ENCODE measurements around the gene TMCC1. TPM values are rescaled to one million over a fixed set of nuclear protein-coding genes. Genes with fewer than 3 reads are reported as not detected.
"Not testable (repeated sequence)": the region's sequence is repeated elsewhere in the genome, so short reads cannot be mapped to it uniquely, and the experiment has no call there.

TMCC1 gene
- total RNA-seq, 1 donor from 2014 or later = 24.9 TPM

GRCh38 chr3:129689036-129689435, 204.5 kb downstream of the TMCC1 start:
- intact Hi-C loops (cut with micrococcal nuclease) = no loop called here

DNA sequence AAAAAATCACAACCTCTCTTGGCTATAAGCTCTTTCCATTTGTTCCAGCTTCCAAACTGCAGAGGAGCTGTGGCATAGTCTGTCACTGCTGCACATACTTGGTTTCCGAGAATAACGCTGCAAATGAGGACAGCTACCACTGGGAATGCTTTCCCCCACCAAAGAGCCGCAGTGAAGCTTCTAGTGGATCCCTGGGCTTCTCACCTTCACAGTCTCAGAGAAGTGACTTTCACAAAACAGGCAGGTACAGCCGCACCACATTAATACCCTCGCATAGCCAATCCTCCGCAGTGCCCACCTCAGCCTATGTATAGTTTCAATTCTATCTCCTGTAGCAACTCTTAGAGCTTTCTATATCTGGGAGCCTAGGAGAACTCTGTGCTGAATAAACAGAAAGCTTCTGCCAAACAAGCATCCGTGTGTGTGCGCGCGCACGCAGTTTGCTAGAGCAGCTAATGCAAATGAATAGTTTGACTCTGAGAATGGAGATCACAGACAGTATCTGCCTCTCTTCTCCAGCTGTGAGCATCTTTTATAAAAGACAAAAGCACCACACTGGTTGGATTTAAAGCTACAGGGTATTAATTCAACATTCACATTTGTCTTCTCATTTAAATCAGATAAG, 205.1 kb downstream of the TMCC1 start:
- intact Hi-C loops (cut with micrococcal nuclease) = no loop called here

DNA sequence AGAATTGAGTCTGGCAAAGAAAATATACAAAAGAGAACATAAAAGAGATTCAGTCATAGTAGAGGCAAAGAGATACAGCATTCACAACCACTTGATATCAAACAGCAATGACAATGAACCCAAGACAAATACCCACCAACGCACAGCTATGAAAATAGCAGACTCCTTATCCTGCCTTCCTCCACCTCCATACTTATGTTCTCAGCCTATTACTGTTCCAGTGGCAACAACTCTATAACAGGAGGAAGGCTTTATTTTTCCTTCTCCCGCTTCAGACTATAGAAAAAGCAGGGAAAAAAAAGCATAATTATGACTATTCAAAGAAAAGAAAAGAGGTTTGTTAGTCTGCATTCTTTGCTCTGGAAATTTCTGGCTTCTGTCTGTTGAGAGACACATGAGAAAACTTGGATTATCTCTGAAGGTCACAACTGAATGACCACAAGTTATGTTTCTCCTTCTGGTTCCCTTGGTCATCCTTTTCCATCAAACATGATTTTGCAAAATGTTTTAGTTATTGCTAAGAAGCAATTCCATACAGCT, 205.9 kb downstream of the TMCC1 start:
- intact Hi-C loops (cut with micrococcal nuclease) = no loop called here

- intact Hi-C loops (cut with micrococcal nuclease) = no loop called here
These were observed 206.6 kb downstream of the TMCC1 start for GRCh38 chr3:129686941-129687340.

DNA sequence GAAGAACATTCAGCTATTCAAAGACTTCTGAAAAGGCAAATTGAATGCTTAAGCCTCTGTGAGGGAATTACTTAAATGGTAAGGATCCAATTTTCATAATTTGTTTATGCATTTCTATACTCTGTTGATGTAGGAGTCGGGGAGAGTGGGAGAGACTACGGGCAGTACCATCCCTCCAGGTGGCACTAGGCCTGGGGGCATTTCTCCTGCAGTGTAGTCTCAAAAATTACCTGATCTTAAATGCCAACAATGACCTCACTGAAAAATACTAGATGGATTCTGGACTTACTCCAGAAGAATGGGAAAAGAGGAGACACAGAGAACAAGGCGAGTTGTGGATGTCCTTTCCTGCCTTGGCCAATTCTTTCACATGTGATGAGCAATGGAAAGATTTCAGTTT, 209.2 kb downstream of the TMCC1 start:
- intact Hi-C loops (cut with micrococcal nuclease) = no loop called here

DNA sequence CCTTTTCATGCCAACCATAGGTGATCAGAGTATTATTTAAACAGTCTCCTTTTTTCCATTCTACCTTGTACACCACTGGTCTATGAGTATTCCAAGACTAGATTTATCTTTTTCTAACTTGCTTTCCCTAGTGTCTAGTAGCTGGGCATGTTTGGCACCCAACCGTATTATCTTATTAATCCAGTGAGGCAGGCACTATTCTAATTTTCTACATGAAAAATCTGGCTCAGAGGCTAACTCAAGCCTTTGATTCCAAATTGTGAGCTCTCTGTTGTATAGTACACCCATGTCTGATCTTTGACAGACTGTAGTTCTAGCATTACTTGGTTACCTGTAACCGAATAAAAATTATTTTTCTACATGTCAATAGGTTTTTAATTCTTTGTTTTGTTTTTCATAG, 210.3 kb downstream of the TMCC1 start:
- intact Hi-C loops (cut with micrococcal nuclease) = no loop called here

DNA sequence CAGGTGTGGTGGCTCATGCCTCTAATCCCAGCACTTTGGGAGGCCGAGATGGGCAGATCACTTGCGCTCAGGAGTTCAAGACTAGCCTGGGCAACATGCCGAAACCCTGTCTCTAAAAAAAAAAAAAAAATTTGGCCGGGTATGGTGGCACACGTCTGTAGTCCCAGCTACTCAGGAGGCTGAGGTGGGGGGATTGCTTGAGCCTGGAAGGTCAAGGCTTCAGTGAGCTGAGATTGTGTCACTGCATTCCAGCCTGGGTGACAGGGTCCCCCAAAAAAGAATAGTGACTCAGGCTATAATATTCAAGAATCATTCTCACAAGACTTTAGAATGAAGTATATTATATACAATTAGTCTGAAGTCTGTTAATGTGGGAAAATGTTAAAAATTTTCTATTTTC, 216.5 kb downstream of the TMCC1 start:
- intact Hi-C loops (cut with micrococcal nuclease) = no loop called here

- intact Hi-C loops (cut with micrococcal nuclease) = not testable (repeated sequence)
These were observed 218.8 kb downstream of the TMCC1 start for GRCh38 chr3:129674798-129675123.

DNA sequence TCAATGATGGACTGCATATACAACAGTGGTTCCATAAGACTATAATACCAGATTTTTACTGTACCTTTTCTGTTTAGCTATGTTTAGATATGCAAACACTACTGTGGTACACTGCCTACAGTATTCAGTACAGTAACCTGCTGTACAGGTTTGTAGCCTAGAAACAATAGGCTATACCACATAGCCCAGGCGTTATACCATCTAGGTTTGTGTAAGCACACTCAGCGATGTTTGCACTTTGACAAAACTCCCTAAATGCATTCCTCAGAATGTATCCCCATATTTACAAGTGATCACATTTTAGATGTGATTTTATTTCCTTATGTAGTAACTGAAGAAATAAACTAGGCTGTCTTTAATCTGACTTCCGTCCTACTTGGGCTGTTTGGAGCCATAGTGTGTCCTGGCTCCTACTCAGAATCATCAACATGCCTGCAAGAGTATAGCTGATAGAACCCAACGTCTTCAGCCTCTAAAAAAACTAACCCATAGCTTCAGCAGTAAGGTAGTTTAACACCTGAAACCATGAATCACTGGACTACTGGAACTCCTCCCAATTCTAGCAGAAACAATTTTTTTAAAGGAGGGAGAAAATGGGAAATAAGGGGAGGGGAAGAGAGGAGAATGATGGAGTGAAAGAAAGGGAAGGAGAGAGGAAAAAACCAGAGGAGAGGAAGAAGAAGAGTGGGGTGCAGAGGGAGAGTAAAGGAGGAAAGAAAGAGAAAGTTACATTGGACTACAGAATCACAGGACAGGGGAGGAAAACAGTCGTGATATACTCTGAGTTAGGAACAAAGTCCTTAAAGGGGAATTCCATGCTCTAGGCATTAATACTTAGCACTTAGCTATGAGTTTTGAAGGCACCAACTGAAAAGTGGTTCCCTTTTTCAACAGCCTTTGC, 219.4 kb downstream of the TMCC1 start:
- intact Hi-C loops (cut with micrococcal nuclease) = no loop called here

GRCh38 chr3:129673012-129673411, 220.5 kb downstream of the TMCC1 start:
- intact Hi-C loops (cut with micrococcal nuclease) = no loop called here

GRCh38 chr3:129672412-129672811, 221.1 kb downstream of the TMCC1 start:
- intact Hi-C loops (cut with micrococcal nuclease) = no loop called here

- intact Hi-C loops (cut with micrococcal nuclease) = no loop called here
These were observed 228.3 kb downstream of the TMCC1 start for GRCh38 chr3:129665024-129665768.

DNA sequence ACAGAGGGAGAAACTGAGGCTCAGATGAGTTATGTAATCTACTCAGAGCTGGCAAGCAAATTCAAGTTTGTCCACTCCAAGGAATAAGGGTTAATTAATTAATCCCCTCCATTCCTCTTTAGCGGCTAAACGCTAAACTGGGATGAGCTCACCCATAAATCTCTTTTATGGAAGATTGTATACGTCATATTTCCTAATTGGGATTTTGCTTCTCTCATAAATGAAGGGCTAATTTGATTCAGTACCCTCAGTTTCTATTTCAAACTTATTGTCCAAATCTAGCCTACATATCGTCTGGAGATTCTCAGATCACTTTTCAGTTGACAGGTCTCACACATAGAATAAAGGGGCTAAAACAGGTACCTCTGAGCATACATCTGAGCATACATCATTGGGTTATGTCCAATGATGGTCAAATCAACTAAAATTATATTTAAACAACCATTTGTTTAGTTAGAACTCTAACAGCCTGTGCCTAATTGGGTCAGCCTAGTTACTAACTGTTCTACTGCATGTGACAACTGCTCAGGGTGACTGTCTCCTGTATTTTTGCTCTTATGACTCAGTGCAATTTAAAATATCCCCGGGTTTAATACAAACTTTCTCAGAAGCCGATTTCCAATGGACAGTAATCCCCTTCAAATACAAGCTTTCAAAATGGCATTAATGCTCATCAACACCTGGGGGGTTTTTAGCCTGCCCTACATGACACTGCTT, 229.4 kb downstream of the TMCC1 start:
- intact Hi-C loops (cut with micrococcal nuclease) = no loop called here

DNA sequence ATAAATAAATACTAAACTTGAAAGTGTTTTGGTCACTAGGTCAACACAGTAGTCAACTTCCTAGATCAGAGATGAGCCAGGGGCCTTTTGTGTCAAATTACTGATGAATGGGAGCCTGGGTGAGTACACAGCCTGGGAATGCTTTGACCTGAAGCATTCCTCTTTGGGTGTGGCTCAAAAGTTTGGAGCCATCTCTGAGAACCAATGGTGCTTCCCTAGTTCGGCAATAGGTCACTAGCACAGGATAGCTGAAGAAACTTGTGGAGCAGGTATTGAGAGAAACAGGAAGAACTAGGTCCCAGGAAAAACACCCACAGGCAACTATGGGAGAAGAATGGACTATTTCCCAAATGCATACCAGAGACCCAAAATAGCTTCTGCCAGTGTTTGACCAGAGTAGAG, 230.5 kb downstream of the TMCC1 start:
- intact Hi-C loops (cut with micrococcal nuclease) = no loop called here

DNA sequence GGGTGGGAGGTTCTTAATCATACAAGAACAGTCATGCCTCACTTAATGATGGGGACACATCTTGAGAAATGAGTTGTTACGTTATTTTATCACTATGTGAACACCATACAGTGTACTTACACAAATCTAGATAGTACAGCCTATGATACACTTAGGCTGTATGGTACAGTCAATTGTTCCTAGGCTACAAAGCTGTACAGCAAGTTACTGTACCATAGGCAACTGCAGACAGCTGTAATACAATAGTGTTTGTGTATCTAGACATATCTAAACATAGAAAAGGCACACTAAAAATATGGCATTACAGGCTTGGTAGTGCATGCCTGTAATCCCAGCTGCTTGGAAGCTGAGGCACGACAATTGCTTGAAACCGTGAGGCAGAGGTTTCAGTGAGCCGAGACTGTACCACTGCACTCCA, 231.3 kb downstream of the TMCC1 start:
- intact Hi-C loops (cut with micrococcal nuclease) = no loop called here

DNA sequence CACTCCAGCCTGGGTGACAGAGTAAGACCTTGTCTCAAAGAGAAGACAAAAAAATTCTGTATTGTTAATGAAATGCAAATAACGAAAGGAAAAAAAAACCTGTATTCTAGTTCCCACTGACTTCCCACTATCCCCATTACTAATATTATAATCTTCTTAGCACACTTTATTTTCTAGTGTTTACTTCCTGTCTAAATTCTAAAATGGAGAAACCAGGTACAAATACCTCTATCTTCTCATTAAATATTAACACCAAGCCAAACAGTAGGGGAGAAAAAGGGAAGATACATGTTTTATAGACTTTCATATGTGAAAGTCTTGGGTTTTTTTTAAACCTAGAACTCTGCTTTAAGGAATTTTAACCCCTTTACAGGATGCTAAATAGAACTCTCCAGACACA, 231.7 kb downstream of the TMCC1 start:
- intact Hi-C loops (cut with micrococcal nuclease) = no loop called here

DNA sequence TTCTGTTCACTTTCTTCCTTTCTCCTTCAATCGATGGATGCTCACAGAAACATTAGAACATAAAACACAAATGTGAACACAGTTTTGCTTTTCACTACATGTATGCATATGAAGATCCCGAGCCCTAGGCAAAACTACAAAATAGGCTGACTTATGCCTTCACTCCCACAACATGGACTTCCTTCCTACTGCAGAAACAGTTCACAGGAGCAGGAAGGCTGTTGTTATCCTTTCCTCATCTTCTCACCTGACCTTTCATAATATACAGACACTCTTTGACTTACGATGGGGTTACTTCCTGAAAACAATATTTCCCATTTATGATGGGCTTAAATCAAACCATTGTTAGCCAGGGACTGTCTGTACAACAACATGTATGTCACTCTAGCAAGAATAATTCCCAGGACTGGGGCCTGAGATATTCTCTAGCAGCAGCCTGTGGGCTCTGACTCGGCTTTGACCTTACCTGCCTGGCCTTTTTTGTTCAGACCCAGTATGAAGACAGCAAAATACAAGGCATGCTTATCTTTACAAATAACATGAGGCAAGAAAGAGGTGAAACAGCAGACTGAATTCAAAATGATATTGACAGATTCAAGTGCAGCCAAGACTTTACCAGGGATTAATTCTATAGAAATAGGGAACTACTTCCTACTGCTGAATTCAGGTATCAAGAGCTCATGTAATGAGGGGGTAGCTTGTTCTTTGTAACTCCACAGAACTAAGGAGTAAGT, 235.2 kb downstream of the TMCC1 start:
- intact Hi-C loops (cut with micrococcal nuclease) = no loop called here

- intact Hi-C loops (cut with micrococcal nuclease) = no loop called here
These were observed 236.1 kb downstream of the TMCC1 start for GRCh38 chr3:129657261-129658046.

GRCh38 chr3:129656659-129657247, 236.8 kb downstream of the TMCC1 start:
- intact Hi-C loops (cut with micrococcal nuclease) = no loop called here

Data from T-helper 1 cell treated with Interleukin-12 subunit alpha and Interleukin-12 subunit beta and Interleukin-4 antibody, amounts not matched to agents 30 ng/mL and 1 ng/mL, for 36 hours (primary cell).